Type B pancreatic cell (in vitro differentiated cells): ENCODE measurements around the gene RBCK1. TPM values are rescaled to one million over a fixed set of nuclear protein-coding genes. Genes with fewer than 3 reads are reported as not detected.

Source experiments
- DNase-seq: peaks from one replicate; pipeline ENCODE4 v3.0.0; 2021; ENCODE audit warnings: mixed read lengths; ENCODE audit not compliant: unreplicated experiment; ENCODE audit errors: extremely low spot score
- H3K27ac Mint-ChIP-seq: 2 replicates; pipeline ENCODE4 v1.8.0; 2021; ENCODE audit warnings: mild to moderate bottlenecking, mixed read lengths
- H3K27me3 Mint-ChIP-seq: 2 replicates; pipeline ENCODE4 v1.8.0; 2021; ENCODE audit warnings: mixed read lengths
- H3K36me3 Mint-ChIP-seq: 2 replicates; pipeline ENCODE4 v1.8.0; 2021; ENCODE audit warnings: mixed read lengths
- H3K4me1 Mint-ChIP-seq: one replicate; pipeline ENCODE4 v1.8.0; 2021; ENCODE audit warnings: mixed read lengths; ENCODE audit not compliant: unreplicated experiment
- H3K4me3 Mint-ChIP-seq: 2 replicates; pipeline ENCODE4 v1.8.0; 2021; ENCODE audit warnings: mild to moderate bottlenecking, mixed read lengths
- H3K9me3 Mint-ChIP-seq: 2 replicates; pipeline ENCODE4 v1.8.0; 2021; ENCODE audit warnings: mixed read lengths
- CTCF ChIP-seq: fragments of 200-600 bp; sonication (generic); conservative IDR thresholded peaks from 2 replicates; pipeline ENCODE4 v1.5.0; 2021; ENCODE audit warnings: antibody characterized with exemption, mild to moderate bottlenecking
- total RNA-seq: library from RNA; stranded (reverse); gene quantifications from 2 replicates; pipeline ENCODE4 v1.2.1, GENCODE V29; 2021; ENCODE audit warnings: low replicate concordance

Gene RBCK1
- total RNA-seq, 1 donor from 2014 or later: 84.9 TPM

- no peak for DNase-seq
These were observed 26.1 kb downstream of the RBCK1 start for GRCh38 chr20:434221-434620.

GRCh38 chr20:434661-435419 lies 26.7 kb downstream of the RBCK1 start:
- Mint-ChIP-seq H3K36me3 (peaks cover 27% of the 10 kb centered on the region), H3K27me3 (no peaks in the 10 kb centered on the region), H3K9me3 (no peaks in the 10 kb centered on the region), H3K4me1 (peaks cover 17% of the 10 kb centered on the region), H3K27ac (peak overlapping the region; percentile 81), H3K4me3 (no peak overlapping the region)
- TF ChIP-seq CTCF: no peak
- no peak for DNase-seq

More at GRCh38 chr20:434221-434620, 26.1 kb downstream of the RBCK1 start:
- Mint-ChIP-seq H3K4me1 (peaks cover 17% of the 10 kb centered on the region), H3K4me3 (no peak overlapping the region), H3K27me3 (no peaks in the 10 kb centered on the region), H3K27ac (peak overlapping the region; percentile 81), H3K36me3 (peaks cover 23% of the 10 kb centered on the region), H3K9me3 (no peaks in the 10 kb centered on the region)
- no peak for TF ChIP-seq CTCF

- Mint-ChIP-seq H3K27me3 (no peaks in the 10 kb centered on the region), H3K9me3 (no peaks in the 10 kb centered on the region), H3K36me3 (peaks cover 26% of the 10 kb centered on the region), H3K4me1 (peaks cover 14% of the 10 kb centered on the region), H3K4me3 (no peak overlapping the region), H3K27ac (peak overlapping the region; percentile 59)
- no peak for TF ChIP-seq CTCF
- DNase-seq: no peak
These were observed 27.5 kb downstream of the RBCK1 start for GRCh38 chr20:435558-435957.

GRCh38 chr20:436476-436875 lies 28.4 kb downstream of the RBCK1 start:
- no peaks in the 10 kb centered on the region for H3K27me3 Mint-ChIP-seq
- no peaks in the 10 kb centered on the region for H3K9me3 Mint-ChIP-seq
- TF ChIP-seq CTCF: no peak
- peaks cover 24% of the 10 kb centered on the region for H3K36me3 Mint-ChIP-seq
- no peak for DNase-seq
- H3K4me3 Mint-ChIP-seq: no peak overlapping the region
- no peak overlapping the region for H3K27ac Mint-ChIP-seq
- H3K4me1 Mint-ChIP-seq: peaks cover 7% of the 10 kb centered on the region

- H3K4me1 Mint-ChIP-seq: peaks cover 5% of the 10 kb centered on the region
- H3K27me3 Mint-ChIP-seq: no peaks in the 10 kb centered on the region
- no peak for DNase-seq
- H3K36me3 Mint-ChIP-seq: peaks cover 26% of the 10 kb centered on the region
- H3K27ac Mint-ChIP-seq: no peak overlapping the region
- no peak for TF ChIP-seq CTCF
- H3K4me3 Mint-ChIP-seq: no peak overlapping the region
- no peaks in the 10 kb centered on the region for H3K9me3 Mint-ChIP-seq
These were observed 29.8 kb downstream of the RBCK1 start for GRCh38 chr20:437787-438486.
